HT-29 (cell line): ENCODE data around the gene SCARB1. TPM values are rescaled to one million over a fixed set of nuclear protein-coding genes. Genes with fewer than 3 reads are reported as not detected.
A peak's percentile ranks its signal among the peaks of the same experiment; 100 is the strongest.

ENCODE experiments used
- DNase-seq: peaks from one replicate; pipeline ENCODE4 v3.0.0-alpha.2; 2015; ENCODE audit warnings: low spot score
- total RNA-seq: library from RNA; depleted of rRNA; stranded (reverse); fragments of >200 nt; shearing (Covaris generic); gene quantifications from 2 replicates; pipeline ENCODE4 v1.2.3, GENCODE V29; 2014

The SCARB1 gene
- total RNA-seq, 1 experiment from 2014 or later = 83.9 TPM

GRCh38 chr12:124822218-124822617 is 41.4 kb downstream of the SCARB1 start:
- DNase-seq = no peak

GRCh38 chr12:124821252-124822200 is 42.1 kb downstream of the SCARB1 start:
- DNase-seq = no peak

DNA sequence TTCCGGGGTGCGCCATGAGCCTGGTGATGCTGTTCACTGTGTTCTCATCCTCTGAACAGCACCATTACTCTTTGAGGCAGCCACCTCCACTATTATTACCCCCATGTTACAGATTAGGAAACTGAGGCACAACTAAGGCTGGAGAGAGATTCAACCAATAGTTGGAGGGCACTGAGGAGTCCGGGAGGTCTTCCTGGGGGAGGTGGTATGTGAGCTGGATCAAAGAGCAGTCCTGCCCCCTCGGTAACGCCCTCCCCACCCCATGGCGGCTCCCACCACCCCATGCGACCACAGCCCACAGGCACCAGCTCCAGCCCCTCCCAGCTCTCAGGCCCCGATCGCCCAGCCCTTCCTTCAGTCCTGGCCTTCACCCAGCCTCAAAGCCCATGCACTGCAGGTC is 43.5 kb downstream of the SCARB1 start:
- DNase-seq = no peak

- no peak for DNase-seq
Measured at GRCh38 chr12:124819525-124819924, 44.1 kb downstream of the SCARB1 start.

GRCh38 chr12:124819080-124819479 is 44.6 kb downstream of the SCARB1 start:
- no peak for DNase-seq

- no peak for DNase-seq
Measured at GRCh38 chr12:124817076-124818000, 46.3 kb downstream of the SCARB1 start.

GRCh38 chr12:124816295-124816854 is 47.3 kb downstream of the SCARB1 start:
- no peak for DNase-seq

GRCh38 chr12:124814741-124815613 is 48.7 kb downstream of the SCARB1 start:
- no peak for DNase-seq

GRCh38 chr12:124813782-124814181 is 49.9 kb downstream of the SCARB1 start:
- no peak for DNase-seq

- DNase-seq = no peak
Measured at GRCh38 chr12:124812979-124813378, 50.7 kb downstream of the SCARB1 start.

- no peak for DNase-seq
Measured at GRCh38 chr12:124812356-124812755, 51.3 kb downstream of the SCARB1 start.

DNA sequence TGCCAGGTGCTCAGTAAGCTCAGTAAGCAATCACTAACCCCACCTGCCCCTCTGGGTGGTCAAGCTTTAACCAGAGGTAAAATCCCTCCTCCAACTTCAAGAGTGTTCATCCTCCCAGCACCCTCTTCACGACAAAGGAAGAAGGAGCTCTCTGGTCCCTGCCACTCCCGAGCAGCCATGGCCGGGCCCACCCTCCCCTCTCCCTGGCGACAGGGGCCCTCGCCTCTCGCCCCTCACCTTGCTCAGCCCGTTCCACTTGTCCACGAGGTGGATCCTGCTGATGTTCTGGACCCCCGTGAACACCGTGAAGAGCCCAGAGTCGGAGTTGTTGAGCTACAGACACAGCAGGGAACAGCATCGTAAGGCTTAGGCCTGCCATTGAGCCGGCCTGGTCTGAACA is 52.0 kb downstream of the SCARB1 start:
- DNase-seq = no peak

DNA sequence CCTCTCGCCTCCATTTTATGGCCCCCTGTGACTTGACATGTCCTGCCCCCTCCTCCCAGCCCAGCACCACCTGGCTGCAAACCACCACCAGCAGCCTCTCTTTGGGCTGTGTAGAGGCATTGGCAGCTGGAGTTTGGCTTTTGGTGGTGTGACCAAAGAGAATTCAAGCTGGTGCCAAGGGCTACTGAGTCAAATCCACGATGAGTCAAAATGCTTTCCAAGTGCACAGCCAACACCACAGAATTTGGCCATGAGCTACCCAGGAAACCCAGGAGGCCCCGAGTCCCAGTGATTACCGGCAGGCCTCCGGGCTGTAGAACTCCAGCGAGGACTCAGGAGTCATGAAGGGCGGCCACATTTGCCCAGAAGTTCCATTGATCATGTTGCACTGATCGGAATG is 53.8 kb downstream of the SCARB1 start:
- no peak for DNase-seq

GRCh38 chr12:124809391-124809790 is 54.3 kb downstream of the SCARB1 start:
- no peak for DNase-seq

DNA sequence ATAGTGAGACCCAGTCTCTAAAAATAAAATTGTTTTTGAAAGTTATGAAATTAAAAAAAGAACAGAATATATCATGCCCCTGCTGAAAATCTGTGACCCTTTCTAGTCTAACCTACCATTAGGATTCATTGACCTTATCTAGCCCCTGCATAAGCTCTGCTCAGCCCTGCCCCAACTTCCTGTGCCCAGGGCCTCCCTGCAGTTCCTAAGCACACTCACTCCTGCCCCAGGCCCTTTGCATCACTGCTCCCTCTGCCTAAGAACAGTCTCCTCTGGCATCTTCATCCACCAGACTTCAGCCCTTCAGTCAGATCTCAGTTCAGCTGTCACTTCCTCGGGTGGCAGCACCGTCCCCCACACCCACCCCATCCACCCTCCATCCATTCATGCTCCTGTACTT is 55.4 kb downstream of the SCARB1 start:
- no peak for DNase-seq

DNA sequence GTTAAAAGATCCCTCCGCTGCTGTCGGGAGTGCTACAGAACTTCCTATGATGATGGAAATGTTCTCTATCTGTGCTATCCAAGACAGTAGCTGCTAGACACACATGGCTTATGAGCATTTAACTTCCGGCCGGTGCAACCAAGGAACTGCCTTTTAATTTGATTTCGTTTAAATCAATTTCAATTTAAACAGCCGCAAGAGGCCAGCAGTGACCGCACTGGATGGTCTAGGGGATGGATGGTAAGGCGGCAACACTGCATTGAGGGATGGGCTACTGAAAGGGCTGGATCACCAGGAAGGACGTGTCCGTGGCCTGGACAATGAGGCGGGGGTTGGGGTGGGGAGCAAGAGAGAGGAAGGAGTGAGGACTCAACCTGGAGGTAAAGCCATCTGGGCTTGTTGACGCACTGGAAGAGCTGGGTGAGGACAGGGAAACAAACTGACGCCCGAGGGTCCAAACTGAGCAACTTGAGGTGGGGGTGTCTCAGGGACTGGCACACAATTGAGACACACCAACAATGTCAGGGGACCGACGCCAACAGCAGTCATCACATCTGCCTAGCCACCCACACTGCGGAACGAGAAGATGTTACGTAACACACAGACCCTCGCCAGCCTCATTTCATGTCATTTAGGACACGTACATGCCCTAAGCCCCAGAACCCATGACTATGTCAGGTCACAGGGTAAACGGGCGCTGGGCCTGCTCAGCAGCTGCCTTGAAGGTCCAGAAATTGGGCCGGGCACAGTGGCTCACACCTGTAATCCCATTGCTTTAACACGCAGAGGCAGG is 57.6 kb downstream of the SCARB1 start:
- no peak for DNase-seq

DNA sequence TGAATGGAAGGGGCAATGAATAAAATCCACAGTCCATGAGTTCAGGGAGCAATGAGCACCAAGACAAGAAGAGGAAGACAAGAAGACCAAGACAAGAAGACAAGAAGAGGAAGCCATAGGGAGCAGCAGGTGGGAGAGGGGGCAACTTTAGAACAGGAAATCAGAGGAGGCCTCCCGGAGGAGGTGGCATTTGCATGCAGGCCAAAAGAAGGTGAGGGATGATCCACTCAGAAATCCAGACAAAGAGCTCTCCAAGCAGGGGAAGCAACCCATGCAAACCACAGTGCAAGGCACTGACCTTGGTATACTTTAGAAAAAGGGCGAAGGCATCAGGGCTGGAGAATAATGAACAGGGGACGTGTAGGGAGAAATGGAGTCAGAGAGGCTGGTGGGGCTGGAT is 58.6 kb downstream of the SCARB1 start:
- no peak for DNase-seq

DNA sequence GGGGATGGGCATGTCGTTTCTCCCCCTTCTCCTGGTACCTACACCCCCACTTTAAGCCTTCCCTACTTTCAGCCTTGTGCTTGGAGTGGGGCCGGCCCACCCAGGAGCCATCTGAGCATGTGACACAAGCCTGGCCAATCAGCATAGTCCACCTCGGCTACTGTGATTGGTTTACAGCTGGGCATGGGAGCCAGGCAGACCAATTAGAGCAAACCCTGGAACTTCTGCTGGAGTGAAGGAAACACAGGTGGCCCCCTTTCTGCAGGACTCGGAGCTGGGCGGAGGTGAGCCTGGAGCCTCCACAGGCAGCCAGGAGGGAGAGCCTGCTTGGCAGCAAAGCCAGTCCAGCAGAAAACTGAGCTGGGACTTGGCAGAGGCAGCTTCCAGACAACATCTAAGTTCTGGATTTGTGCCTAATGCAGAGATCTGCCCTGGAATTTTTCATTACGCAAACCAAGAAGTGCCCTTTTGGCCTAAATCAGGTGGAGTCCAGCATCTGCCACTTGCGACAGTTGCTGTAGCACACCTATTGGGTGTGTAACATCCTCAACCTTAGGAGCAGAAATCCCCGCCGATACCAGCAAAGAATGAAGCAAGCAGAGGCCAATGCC is 59.5 kb downstream of the SCARB1 start:
- peak; percentile 39 for DNase-seq

DNA sequence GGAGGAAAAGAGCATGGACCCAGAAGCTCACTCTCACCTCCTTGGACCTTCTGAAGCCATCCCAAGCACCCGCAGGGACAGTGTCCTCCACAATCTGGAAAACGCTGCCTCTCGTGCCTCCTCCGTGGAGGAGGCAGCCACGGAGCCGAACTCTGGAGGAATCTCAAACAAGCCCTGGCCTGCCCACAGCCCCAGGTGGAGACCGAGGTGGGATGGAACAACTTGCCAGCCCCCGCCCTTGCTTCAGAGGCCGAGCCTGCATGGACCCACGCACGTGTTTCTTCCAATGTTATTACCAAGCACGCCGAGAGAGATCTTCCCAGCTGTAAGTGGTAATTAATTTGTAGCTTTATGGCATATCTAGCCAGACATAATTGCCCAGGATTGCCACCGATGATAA is 61.3 kb downstream of the SCARB1 start:
- no peak for DNase-seq

DNA sequence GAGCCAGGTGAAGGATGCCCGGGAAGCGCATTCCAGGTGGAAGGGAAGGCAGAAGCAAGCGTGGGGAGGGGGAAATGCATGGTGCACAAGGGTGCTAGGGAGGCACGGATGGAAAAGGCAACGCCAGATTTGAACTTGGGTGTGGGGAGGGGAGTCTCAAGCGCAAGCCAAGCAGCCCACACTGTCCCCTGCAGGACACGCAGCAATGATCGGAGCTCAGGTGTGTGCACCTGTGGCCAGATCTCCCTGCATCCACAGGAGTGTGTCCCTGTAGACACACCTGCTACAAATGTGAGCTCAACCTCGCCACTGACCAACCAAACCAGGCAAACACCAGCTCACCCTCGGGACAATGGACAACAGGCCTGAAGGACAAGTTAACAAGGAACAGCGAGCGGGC is 63.2 kb downstream of the SCARB1 start:
- DNase-seq = no peak
